ENCODE data around the gene CENPM.

- TF ChIP-seq, protein P1, sequence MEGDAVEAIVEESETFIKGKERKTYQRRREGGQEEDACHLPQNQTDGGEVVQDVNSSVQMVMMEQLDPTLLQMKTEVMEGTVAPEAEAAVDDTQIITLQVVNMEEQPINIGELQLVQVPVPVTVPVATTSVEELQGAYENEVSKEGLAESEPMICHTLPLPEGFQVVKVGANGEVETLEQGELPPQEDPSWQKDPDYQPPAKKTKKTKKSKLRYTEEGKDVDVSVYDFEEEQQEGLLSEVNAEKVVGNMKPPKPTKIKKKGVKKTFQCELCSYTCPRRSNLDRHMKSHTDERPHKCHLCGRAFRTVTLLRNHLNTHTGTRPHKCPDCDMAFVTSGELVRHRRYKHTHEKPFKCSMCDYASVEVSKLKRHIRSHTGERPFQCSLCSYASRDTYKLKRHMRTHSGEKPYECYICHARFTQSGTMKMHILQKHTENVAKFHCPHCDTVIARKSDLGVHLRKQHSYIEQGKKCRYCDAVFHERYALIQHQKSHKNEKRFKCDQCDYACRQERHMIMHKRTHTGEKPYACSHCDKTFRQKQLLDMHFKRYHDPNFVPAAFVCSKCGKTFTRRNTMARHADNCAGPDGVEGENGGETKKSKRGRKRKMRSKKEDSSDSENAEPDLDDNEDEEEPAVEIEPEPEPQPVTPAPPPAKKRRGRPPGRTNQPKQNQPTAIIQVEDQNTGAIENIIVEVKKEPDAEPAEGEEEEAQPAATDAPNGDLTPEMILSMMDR (IDR thresholded peaks at IDR 0.05; ENCODE audit: insufficient read depth, low read depth, low read length), result no peak
- TF ChIP-seq EZH2 (IDR thresholded peaks at IDR 0.05; ENCODE audit: insufficient read depth, low read length), result no peak
Measured at GRCh38 chr22:41905411-41906202, 41.3 kb downstream of the CENPM start.

Data from astrocyte (in vitro differentiated cells and primary cell).